ENCODE measurements around the gene NEU4. TPM values are rescaled to one million over a fixed set of nuclear protein-coding genes. Genes with fewer than 3 reads are reported as not detected.

NEU4 gene
- total RNA-seq, 1 donor from 2014 or later = not detected

DNA sequence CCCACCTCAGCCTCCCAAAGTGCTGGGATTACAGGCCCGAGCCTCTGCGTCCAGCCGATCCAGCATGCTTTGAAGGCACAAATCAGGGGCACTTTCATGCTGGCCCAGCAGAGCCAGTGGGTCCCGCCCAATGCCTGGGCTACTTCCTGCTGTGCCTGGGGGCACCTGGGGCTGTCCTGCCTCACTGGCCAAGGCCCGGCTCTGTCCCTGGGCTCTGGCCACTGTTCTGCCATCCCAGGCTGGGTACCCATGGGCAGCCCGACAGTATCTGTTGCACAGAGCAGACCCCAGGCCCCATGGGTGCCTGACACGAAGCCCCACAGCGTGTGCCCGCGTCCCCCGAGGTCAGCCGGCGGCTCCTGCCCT lies 39.2 kb upstream of the NEU4 start:
- Histone ChIP-seq H3K9me3 (no peaks in the 10 kb centered on the region), H3K27ac (no peak overlapping the region), H3K4me3 (no peak overlapping the region), H3K36me3 (peaks cover 0 to 6% of the 10 kb centered on the region in 2 donors), H3K4me1 (no peaks in the 10 kb centered on the region), H3K27me3 (peaks cover 4% of the 10 kb centered on the region)
- no peak for DNase-seq (ENCODE audit: low spot score in 2 of 2)
- TF ChIP-seq, protein P1, sequence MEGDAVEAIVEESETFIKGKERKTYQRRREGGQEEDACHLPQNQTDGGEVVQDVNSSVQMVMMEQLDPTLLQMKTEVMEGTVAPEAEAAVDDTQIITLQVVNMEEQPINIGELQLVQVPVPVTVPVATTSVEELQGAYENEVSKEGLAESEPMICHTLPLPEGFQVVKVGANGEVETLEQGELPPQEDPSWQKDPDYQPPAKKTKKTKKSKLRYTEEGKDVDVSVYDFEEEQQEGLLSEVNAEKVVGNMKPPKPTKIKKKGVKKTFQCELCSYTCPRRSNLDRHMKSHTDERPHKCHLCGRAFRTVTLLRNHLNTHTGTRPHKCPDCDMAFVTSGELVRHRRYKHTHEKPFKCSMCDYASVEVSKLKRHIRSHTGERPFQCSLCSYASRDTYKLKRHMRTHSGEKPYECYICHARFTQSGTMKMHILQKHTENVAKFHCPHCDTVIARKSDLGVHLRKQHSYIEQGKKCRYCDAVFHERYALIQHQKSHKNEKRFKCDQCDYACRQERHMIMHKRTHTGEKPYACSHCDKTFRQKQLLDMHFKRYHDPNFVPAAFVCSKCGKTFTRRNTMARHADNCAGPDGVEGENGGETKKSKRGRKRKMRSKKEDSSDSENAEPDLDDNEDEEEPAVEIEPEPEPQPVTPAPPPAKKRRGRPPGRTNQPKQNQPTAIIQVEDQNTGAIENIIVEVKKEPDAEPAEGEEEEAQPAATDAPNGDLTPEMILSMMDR (IDR thresholded peaks at IDR 0.05) = no peak
- intact Hi-C loops (cut with DNase I) = no loop called here

DNA sequence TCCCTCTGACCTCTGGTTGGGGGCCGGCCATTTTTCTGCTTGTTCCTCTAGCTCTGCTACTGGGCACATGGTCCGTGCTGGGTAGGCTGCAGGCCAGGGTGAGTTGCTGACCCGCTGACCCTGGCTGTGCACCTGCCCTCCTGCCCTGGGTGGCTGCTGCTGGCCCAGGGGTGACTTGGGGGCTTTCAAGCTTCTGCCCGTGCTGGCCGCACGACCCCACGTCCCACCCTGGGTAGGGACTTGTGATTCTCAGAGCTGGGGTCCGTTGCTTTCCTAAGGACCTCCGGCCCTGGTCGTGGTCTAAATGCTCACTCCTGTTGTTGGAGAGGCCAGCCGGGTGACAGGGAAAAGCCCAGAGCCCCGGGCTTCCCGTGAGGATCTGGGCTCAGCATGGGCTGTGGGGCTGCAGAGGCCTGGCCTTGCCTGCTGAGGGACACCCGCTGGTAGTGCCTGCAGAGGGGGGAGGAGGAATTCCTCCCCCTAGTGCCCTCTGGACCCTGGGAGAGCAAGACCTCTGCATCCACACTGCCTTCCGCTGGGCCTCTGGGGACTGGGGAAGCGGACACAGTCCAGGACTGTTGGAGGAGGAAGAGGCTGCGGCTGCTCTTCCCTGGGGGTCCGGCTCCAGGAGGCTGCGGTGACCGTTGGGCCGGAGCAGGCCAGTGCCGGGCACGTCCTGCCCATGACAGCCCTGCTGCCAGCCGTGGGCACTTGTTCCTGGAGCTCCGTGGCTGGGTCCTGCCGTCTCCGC lies 38.6 kb upstream of the NEU4 start:
- H3K9me3 ChIP-seq = no peaks in the 10 kb centered on the region
- H3K4me3 ChIP-seq = no peak overlapping the region
- no peak for DNase-seq (ENCODE audit: low spot score in 2 of 2)
- H3K27me3 ChIP-seq = peaks cover 4% of the 10 kb centered on the region
- TF ChIP-seq, protein P1 (IDR thresholded peaks at IDR 0.05) = no peak
- intact Hi-C loops (cut with DNase I) = no loop called here
- H3K4me1 ChIP-seq = no peaks in the 10 kb centered on the region
- H3K27ac ChIP-seq = no peak overlapping the region
- H3K36me3 ChIP-seq = peaks cover 0 to 6% of the 10 kb centered on the region in 2 donors

DNA sequence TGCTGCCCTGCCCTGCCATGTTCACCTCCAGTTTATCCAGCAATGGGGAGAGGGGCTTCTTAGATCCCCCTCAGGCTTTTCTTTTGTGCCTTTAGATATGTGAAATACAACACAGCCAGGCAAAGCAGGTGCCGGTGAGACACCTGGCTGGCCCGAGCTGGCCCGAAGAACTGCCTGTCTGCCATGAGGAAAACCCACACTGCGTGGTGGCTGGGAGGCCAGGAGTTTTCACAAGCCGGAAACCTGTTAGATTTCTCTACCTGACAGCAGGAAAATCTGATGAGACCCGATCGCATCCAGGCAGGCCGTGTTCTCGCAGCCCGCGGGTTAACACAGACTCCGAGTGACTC lies 38.1 kb upstream of the NEU4 start:
- Histone ChIP-seq H3K4me1 (no peaks in the 10 kb centered on the region), H3K9me3 (no peaks in the 10 kb centered on the region), H3K27me3 (peaks cover 4% of the 10 kb centered on the region), H3K27ac (no peak overlapping the region), H3K4me3 (no peak overlapping the region), H3K36me3 (peaks cover 0 to 6% of the 10 kb centered on the region in 2 donors)
- TF ChIP-seq, protein P1 (IDR thresholded peaks at IDR 0.05) = no peak
- intact Hi-C loops (cut with DNase I) = no loop called here
- no peak for DNase-seq (ENCODE audit: low spot score in 2 of 2)

DNA sequence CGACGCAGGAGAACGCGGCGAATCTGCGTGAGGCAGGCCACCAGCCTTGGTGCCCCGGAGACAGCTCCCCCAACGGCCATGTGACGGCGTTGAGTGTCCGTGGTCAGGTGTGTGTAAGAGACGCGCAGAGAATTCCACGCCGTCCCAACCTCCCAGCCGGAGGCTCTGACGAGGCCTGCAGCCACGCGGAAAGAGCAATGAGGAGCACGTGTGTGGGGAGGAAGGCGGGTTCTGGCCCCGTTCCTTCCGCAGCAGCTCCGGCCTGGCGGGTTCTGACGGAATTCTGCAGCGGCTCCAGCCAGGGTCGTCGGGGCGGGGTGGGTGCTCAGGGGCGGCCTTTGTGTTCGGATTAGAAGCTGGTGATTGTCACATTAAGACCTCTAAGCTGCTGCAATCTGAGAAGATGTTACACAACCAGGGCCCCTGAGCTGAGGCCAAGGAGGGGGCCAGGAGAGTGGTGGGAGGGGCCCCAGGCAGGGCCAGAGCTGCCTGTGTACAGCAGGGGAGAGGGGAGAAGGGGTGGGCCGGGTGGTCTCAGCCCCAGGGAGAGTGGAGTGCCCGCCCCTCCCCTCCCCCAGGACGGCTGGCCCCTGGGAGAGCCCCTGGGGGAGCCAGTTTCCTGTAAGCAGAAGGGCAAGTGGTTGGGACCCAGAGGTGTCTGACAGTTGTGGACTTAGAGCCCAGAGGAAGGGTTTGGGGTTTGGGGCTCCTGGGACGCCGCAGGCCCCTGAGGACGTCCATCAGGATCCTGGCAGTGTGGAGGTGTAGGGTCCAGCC lies 37.5 kb upstream of the NEU4 start:
- peaks cover 4% of the 10 kb centered on the region for H3K27me3 ChIP-seq
- intact Hi-C loops (cut with DNase I) = no loop called here
- H3K36me3 ChIP-seq = peaks cover 0 to 6% of the 10 kb centered on the region in 2 donors
- H3K4me1 ChIP-seq = no peaks in the 10 kb centered on the region
- DNase-seq (ENCODE audit: low spot score in 2 of 2) = peak in 1 of 2 donors; percentile 61
- no peaks in the 10 kb centered on the region for H3K9me3 ChIP-seq
- H3K27ac ChIP-seq = no peak overlapping the region
- no peak overlapping the region for H3K4me3 ChIP-seq
- TF ChIP-seq, protein P1 (IDR thresholded peaks at IDR 0.05) = no peak

DNA sequence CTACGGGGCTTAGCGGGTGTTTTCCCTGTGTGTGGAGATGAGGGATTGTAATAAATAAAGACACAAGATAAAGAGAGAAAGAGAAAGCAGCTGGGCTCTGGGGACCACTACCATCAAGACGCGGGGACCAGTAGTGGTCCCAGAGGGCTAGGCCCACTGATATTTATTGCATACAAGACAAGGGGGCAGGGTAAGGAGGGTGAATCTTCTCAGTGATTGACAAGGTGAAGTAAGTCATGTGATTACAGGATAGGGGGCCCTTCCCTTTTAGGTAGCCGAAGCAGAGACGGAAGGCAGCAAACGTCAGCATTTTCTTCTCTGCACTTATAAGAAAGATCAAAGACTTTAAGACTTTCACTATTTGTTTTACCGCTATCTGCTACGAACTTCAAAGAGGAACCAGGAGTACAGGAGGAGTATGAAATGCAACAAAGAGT lies 36.9 kb upstream of the NEU4 start:
- no peak overlapping the region for H3K27ac ChIP-seq
- no peaks in the 10 kb centered on the region for H3K4me1 ChIP-seq
- DNase-seq (ENCODE audit: low spot score in 2 of 2) = no peak
- H3K9me3 ChIP-seq = no peaks in the 10 kb centered on the region
- TF ChIP-seq, protein P1 (IDR thresholded peaks at IDR 0.05) = no peak
- H3K27me3 ChIP-seq = peaks cover 4% of the 10 kb centered on the region
- intact Hi-C loops (cut with DNase I) = no loop called here
- no peak overlapping the region for H3K4me3 ChIP-seq
- H3K36me3 ChIP-seq = peaks cover 0 to 6% of the 10 kb centered on the region in 2 donors
